Mesenchymal stem cell (in vitro differentiated cells and primary cell): ENCODE measurements around the gene ULBP3. TPM values are rescaled to one million over a fixed set of nuclear protein-coding genes. Genes with fewer than 3 reads are reported as not detected.

Experiments used
- DNase-seq: peaks from one replicate; pipeline ENCODE4 v3.0.0-alpha.2; 2013
- H2AFZ ChIP-seq: one replicate; pipeline ENCODE4 v1.6.1; 2013; ENCODE audit warnings: low read depth, mild to moderate bottlenecking, control low read depth, inconsistent platforms, low read length, moderate library complexity
- H2AK5ac ChIP-seq: 2 replicates; pipeline ENCODE4 v1.6.1; 2013; ENCODE audit warnings: low read length, moderate library complexity, mild to moderate bottlenecking, inconsistent platforms; ENCODE audit not compliant: severe bottlenecking
- H2BK120ac ChIP-seq: one replicate; pipeline ENCODE4 v1.6.1; 2013; ENCODE audit warnings: low read depth, mild to moderate bottlenecking, inconsistent platforms, low read length, moderate library complexity
- H2BK12ac ChIP-seq, 2 experiments: one replicate each; pipeline ENCODE4 v1.6.1; 2013; ENCODE audit warnings: inconsistent platforms in 2 of 2, low read length in 2 of 2, mild to moderate bottlenecking in 2 of 2, moderate library complexity in 2 of 2, control low read depth in 1 of 2
- H2BK15ac ChIP-seq: one replicate; pipeline ENCODE4 v1.6.1; 2013; ENCODE audit warnings: mild to moderate bottlenecking, low read depth, inconsistent platforms; ENCODE audit not compliant: poor library complexity, severe bottlenecking
- H2BK5ac ChIP-seq: 2 replicates; pipeline ENCODE4 v1.6.1; 2013; ENCODE audit warnings: low read depth, mild to moderate bottlenecking, low read length, control low read depth, inconsistent platforms; ENCODE audit not compliant: poor library complexity, severe bottlenecking
- H3K14ac ChIP-seq, 2 experiments: one replicate each; pipeline ENCODE4 v1.6.1; 2013; ENCODE audit warnings: inconsistent platforms in 2 of 2, low read length in 2 of 2, control low read depth in 1 of 2, mild to moderate bottlenecking in 1 of 2, moderate library complexity in 1 of 2
- H3K18ac ChIP-seq, 2 experiments: one replicate each; pipeline ENCODE4 v1.6.1; 2013; ENCODE audit warnings: inconsistent platforms in 2 of 2, low read length in 2 of 2, control low read depth in 1 of 2, low read depth in 1 of 2, mild to moderate bottlenecking in 1 of 2
- H3K23ac ChIP-seq, 2 experiments: one replicate each; pipeline ENCODE4 v1.6.1; 2013; ENCODE audit warnings: inconsistent platforms in 2 of 2, low read length in 2 of 2, mild to moderate bottlenecking in 2 of 2, moderate library complexity in 2 of 2, control low read depth in 1 of 2
- H3K27ac ChIP-seq: 2 replicates; pipeline ENCODE4 v1.5.1; 2013; ENCODE audit warnings: mild to moderate bottlenecking, moderate library complexity, low read length, control low read depth, inconsistent platforms; ENCODE audit not compliant: poor library complexity, severe bottlenecking
- H3K27me3 ChIP-seq, 2 experiments: 2 replicates each; pipeline versions ENCODE4 v1.6.1 to v1.7.0; 2013; ENCODE audit warnings: low read length in 2 of 2, mild to moderate bottlenecking in 2 of 2, moderate library complexity in 2 of 2, control low read depth in 1 of 2, inconsistent platforms in 1 of 2; ENCODE audit not compliant: control insufficient read depth in 1 of 2, insufficient read depth in 1 of 2
- H3K36me3 ChIP-seq, 2 experiments: 2 replicates each; pipeline versions ENCODE4 v1.6.1 to v1.7.0; 2013; ENCODE audit warnings: low read length in 2 of 2, control low read depth in 1 of 2, inconsistent platforms in 1 of 2, low read depth in 1 of 2, mild to moderate bottlenecking in 1 of 2; ENCODE audit not compliant: insufficient read depth in 2 of 2, control insufficient read depth in 1 of 2
- H3K4ac ChIP-seq, 2 experiments: one replicate each; pipeline ENCODE4 v1.6.1; 2013; ENCODE audit warnings: inconsistent platforms in 2 of 2, low read length in 2 of 2, mild to moderate bottlenecking in 2 of 2, moderate library complexity in 2 of 2, control low read depth in 1 of 2, low read depth in 1 of 2
- H3K4me1 ChIP-seq: 2 replicates; pipeline ENCODE4 v1.6.1; 2013; ENCODE audit warnings: low read depth, low read length, control low read depth; ENCODE audit not compliant: control insufficient read depth, insufficient read depth
- H3K4me2 ChIP-seq: 2 replicates; pipeline ENCODE4 v1.6.1; 2013; ENCODE audit warnings: low read length, mild to moderate bottlenecking, inconsistent platforms; ENCODE audit not compliant: poor library complexity, severe bottlenecking
- H3K4me3 ChIP-seq, 2 experiments: 2 replicates each; pipeline versions ENCODE4 v1.5.1 to v1.7.0; 2013; ENCODE audit warnings: low read length in 2 of 2, mild to moderate bottlenecking in 2 of 2, control low read depth in 1 of 2, low read depth in 1 of 2; ENCODE audit not compliant: insufficient read depth in 1 of 2
- H3K79me1 ChIP-seq: replicated peaks from 2 replicates; pipeline ENCODE4 v1.6.1; 2013; ENCODE audit warnings: mild to moderate bottlenecking, control low read depth, low read length, inconsistent platforms; ENCODE audit not compliant: poor library complexity, severe bottlenecking
- H3K9ac ChIP-seq: 2 replicates; pipeline ENCODE4 v1.7.0; 2013; ENCODE audit warnings: mild to moderate bottlenecking, low read length, moderate library complexity
- H3K9me3 ChIP-seq: 2 replicates; pipeline ENCODE4 v1.7.0; 2013; ENCODE audit warnings: mild to moderate bottlenecking, low read length; ENCODE audit not compliant: control insufficient read depth
- H4K8ac ChIP-seq: one replicate; pipeline ENCODE4 v1.6.1; 2013; ENCODE audit warnings: inconsistent platforms, mild to moderate bottlenecking, low read length, moderate library complexity
- H4K91ac ChIP-seq: one replicate; pipeline ENCODE4 v1.6.1; 2013; ENCODE audit warnings: mild to moderate bottlenecking, low read length, inconsistent platforms
- WGBS: methylation state at CpG from one replicate; pipeline ENCODE4 v1.1.7; 2013; ENCODE audit warnings: mixed read lengths; 5-methylcytosine and 5-hydroxymethylcytosine counted together
- polyA plus RNA-seq, 2 experiments: library from polyadenylated mRNA; stranded (reverse); fragments of 200-250 nt; gene quantifications; one replicate each; pipeline ENCODE4 v1.2.3, GENCODE V29; 2013

The ULBP3 gene
- 9.7 TPM for polyA plus RNA-seq (2013, experiment 1 of 2)
- 9.8 TPM for polyA plus RNA-seq (2013, experiment 2 of 2)

GRCh38 chr6:150068720-150069648, at the start of gene ULBP3:
ULBP3 (minus strand) TSS chr6:150069121; CDS start chr6:150069066, 55 bp downstream.
- peak within 1 kb of the TSS in 1 of 2 experiments; percentile 5 for H3K23ac ChIP-seq
- H3K18ac ChIP-seq: peak within 1 kb of the TSS; percentile 73 to 80
- peak within 1 kb of the TSS in 1 of 2 experiments; percentile 86 for H3K14ac ChIP-seq
- H2AFZ ChIP-seq: peak within 1 kb of the TSS; percentile 70
- peak within 1 kb of the TSS; percentile 57 for H3K27ac ChIP-seq
- WGBS: under 1% methylated on average over 66 of the region's 72 CpGs
- peak within 1 kb of the TSS; percentile 67 for H4K8ac ChIP-seq
- H3K4ac ChIP-seq: peak within 1 kb of the TSS; percentile 55 to 60
- peak within 1 kb of the TSS; percentile 75 to 88 for H3K4me3 ChIP-seq
- H2BK15ac ChIP-seq: peak within 1 kb of the TSS; percentile 94
- DNase-seq: peak; percentile 96
- H3K9ac ChIP-seq: peak within 1 kb of the TSS; percentile 86
- peaks cover 11 to 13% of the 10 kb centered on the region in 2 experiments for H3K36me3 ChIP-seq
- no peaks in the 10 kb centered on the region for H3K9me3 ChIP-seq
- peak within 1 kb of the TSS; percentile 94 for H3K4me2 ChIP-seq
- H3K79me1 ChIP-seq: peaks cover 4% of the 10 kb centered on the region
- peak within 1 kb of the TSS; percentile 92 for H2BK120ac ChIP-seq
- peak within 1 kb of the TSS; percentile 78 for H4K91ac ChIP-seq
- peaks cover 10% of the 10 kb centered on the region for H3K4me1 ChIP-seq
- H3K27me3 ChIP-seq: no peaks in the 10 kb centered on the region
- no peak within 1 kb of the TSS for H2AK5ac ChIP-seq
- no peak within 1 kb of the TSS for H2BK12ac ChIP-seq
- H2BK5ac ChIP-seq: peak within 1 kb of the TSS; percentile 26

- 92% methylated on average over 9 of the region's 9 CpGs for WGBS
- no peak for DNase-seq
Observed at GRCh38 chr6:150118627-150119026, 49.7 kb upstream of the ULBP3 start.

GRCh38 chr6:150118203-150118602, 49.3 kb upstream of the ULBP3 start:
- Histone ChIP-seq H3K36me3 (no peaks in the 10 kb centered on the region), H3K4me1 (no peaks in the 10 kb centered on the region), H2BK15ac (no peak overlapping the region), H3K4me3 (no peak overlapping the region), H3K4me2 (no peak overlapping the region), H3K79me1 (no peaks in the 10 kb centered on the region), H3K9me3 (no peaks in the 10 kb centered on the region), H2BK5ac (no peak overlapping the region), H4K8ac (no peak overlapping the region), H2AK5ac (no peak overlapping the region), H2BK12ac (no peak overlapping the region), H3K27me3 (peaks cover 0 to 20% of the 10 kb centered on the region in 2 experiments), H4K91ac (no peak overlapping the region), H3K27ac (no peak overlapping the region), H3K9ac (no peak overlapping the region), H3K4ac (no peak overlapping the region), H3K23ac (no peak overlapping the region), H3K14ac (no peak overlapping the region), H2AFZ (no peak overlapping the region), H2BK120ac (no peak overlapping the region), H3K18ac (no peak overlapping the region)
- no peak for DNase-seq
- 79% methylated on average over 5 of the region's 6 CpGs for WGBS

More at GRCh38 chr6:150118627-150119026, 49.7 kb upstream of the ULBP3 start:
- Histone ChIP-seq H2BK5ac (no peak overlapping the region), H2BK15ac (no peak overlapping the region), H3K9ac (no peak overlapping the region), H3K4ac (no peak overlapping the region), H4K91ac (no peak overlapping the region), H3K36me3 (no peaks in the 10 kb centered on the region), H3K79me1 (no peaks in the 10 kb centered on the region), H2BK120ac (no peak overlapping the region), H2AFZ (no peak overlapping the region), H3K23ac (no peak overlapping the region), H3K4me3 (no peak overlapping the region), H3K18ac (no peak overlapping the region), H3K4me2 (no peak overlapping the region), H3K27ac (no peak overlapping the region), H3K4me1 (no peaks in the 10 kb centered on the region), H3K9me3 (no peaks in the 10 kb centered on the region), H2AK5ac (no peak overlapping the region), H4K8ac (no peak overlapping the region), H3K14ac (no peak overlapping the region), H3K27me3 (peaks cover 0 to 16% of the 10 kb centered on the region in 2 experiments), H2BK12ac (no peak overlapping the region)

GRCh38 chr6:150116200-150116800, 47.4 kb upstream of the ULBP3 start:
- no peak overlapping the region for H3K4me3 ChIP-seq
- H3K79me1 ChIP-seq: no peaks in the 10 kb centered on the region
- H3K18ac ChIP-seq: no peak overlapping the region
- no peak overlapping the region for H4K8ac ChIP-seq
- H2BK12ac ChIP-seq: no peak overlapping the region
- H3K9ac ChIP-seq: no peak overlapping the region
- H3K27ac ChIP-seq: no peak overlapping the region
- H3K4ac ChIP-seq: no peak overlapping the region
- H2BK15ac ChIP-seq: no peak overlapping the region
- no peak overlapping the region for H2BK120ac ChIP-seq
- H3K9me3 ChIP-seq: no peaks in the 10 kb centered on the region
- H2AK5ac ChIP-seq: no peak overlapping the region
- no peak overlapping the region for H3K4me2 ChIP-seq
- no peak overlapping the region for H4K91ac ChIP-seq
- no peaks in the 10 kb centered on the region for H3K4me1 ChIP-seq
- peaks cover 6 to 32% of the 10 kb centered on the region in 2 experiments for H3K27me3 ChIP-seq
- H2AFZ ChIP-seq: no peak overlapping the region
- WGBS: 82% methylated on average over 8 of the region's 8 CpGs
- no peak overlapping the region for H3K14ac ChIP-seq
- H2BK5ac ChIP-seq: no peak overlapping the region
- H3K23ac ChIP-seq: no peak overlapping the region
- no peak for DNase-seq
- no peaks in the 10 kb centered on the region for H3K36me3 ChIP-seq
